ENCODE results near the gene LIMS2. TPM values are rescaled to one million over a fixed set of nuclear protein-coding genes. Genes with fewer than 3 reads are reported as not detected.
A peak's percentile ranks its signal among the peaks of the same experiment; 100 is the strongest.

Gene LIMS2
- polyA plus RNA-seq, 2 of the 4 experiments (the other 2 are of a cell fraction) = 1.2 to 6.1 TPM

GRCh38 chr2:127713562-127713961, 38.2 kb upstream of the LIMS2 start:
- no peak for DNase-seq (ENCODE audit: low read depth in 1 of 2, low spot score in 1 of 2)
- H3K4me3 ChIP-seq = no peak overlapping the region
- H3K27ac ChIP-seq = no peak overlapping the region
- ChIA-PET POLR2A (no interaction called here), CTCF (interaction anchor here (1.1 kb wide), 2 partner anchors 8 to 15 kb away, joined by 3 to 4 read pairs; no protein-coding TSS in a partner anchor)
- FAIRE-seq = no peak
- WGBS (ENCODE audit: missing lambda C conversion rate) = 96% methylated on average over 25 of the region's 25 CpGs
- TF ChIP-seq POLR2AphosphoS2 (conservative IDR thresholded peaks at IDR 0.05; ENCODE audit: low read length) (no peak), TFCP2L1 (CRISPR knock-in tag; IDR thresholded peaks at IDR 0.05) (no peak), PHF8 (IDR thresholded peaks at IDR 0.05; ENCODE audit: borderline replicate concordance, low read depth) (no peak), HMGXB4 (CRISPR knock-in tag; IDR thresholded peaks at IDR 0.05; ENCODE audit: borderline replicate concordance) (no peak), EHF (CRISPR knock-in tag; IDR thresholded peaks at IDR 0.05) (no peak), BCL3 (IDR thresholded peaks at IDR 0.05) (no peak), RAD21 (conservative IDR thresholded peaks at IDR 0.05 in 1 of 2, IDR thresholded peaks at IDR 0.05 in 1 of 2) (no peak), USF2 (IDR thresholded peaks at IDR 0.05) (no peak), HDAC2 (IDR thresholded peaks at IDR 0.05) (no peak), KDM1A (IDR thresholded peaks at IDR 0.05; ENCODE audit: low read depth) (no peak), ZC3H11A (IDR thresholded peaks at IDR 0.05) (no peak)
- no peaks in the 10 kb centered on the region for H3K4me1 ChIP-seq
- H3K9me3 ChIP-seq = no peaks in the 10 kb centered on the region
- ATAC-seq = no peak
- no peak overlapping the region for H3K4me2 ChIP-seq

GRCh38 chr2:127712999-127713398, 37.7 kb upstream of the LIMS2 start:
- POLR2A ChIA-PET = no interaction called here
- H3K9me3 ChIP-seq = no peaks in the 10 kb centered on the region
- WGBS (ENCODE audit: missing lambda C conversion rate) = 77% methylated on average over 2 of the region's 2 CpGs
- FAIRE-seq = no peak
- no peak overlapping the region for H3K4me3 ChIP-seq
- DNase-seq (ENCODE audit: low read depth in 1 of 2, low spot score in 1 of 2) = no peak
- H3K4me2 ChIP-seq = no peak overlapping the region
- CTCF ChIA-PET = interaction anchor here (1.1 to 1.5 kb wide), 2 partner anchors 10 to 16 kb away, joined by 3 to 7 read pairs; no protein-coding TSS in a partner anchor
- ATAC-seq = no peak
- H3K27ac ChIP-seq = no peak overlapping the region
- no peak for TF ChIP-seq HOXA7 (CRISPR knock-in tag; IDR thresholded peaks at IDR 0.05)
- H3K4me1 ChIP-seq = no peaks in the 10 kb centered on the region

GRCh38 chr2:127709336-127709735, 34.0 kb upstream of the LIMS2 start:
- POLR2A ChIA-PET = no interaction called here
- DNase-seq (ENCODE audit: low read depth in 1 of 2, low spot score in 1 of 2) = no peak
- H3K9me3 ChIP-seq = no peaks in the 10 kb centered on the region
- 92% methylated on average over 13 of the region's 13 CpGs for WGBS (ENCODE audit: missing lambda C conversion rate)
- no peak for FAIRE-seq
- CTCF ChIA-PET = no interaction called here
- TF ChIP-seq KDM5A (IDR thresholded peaks at IDR 0.05) = no peak
- TF ChIP-seq HOXB5 (CRISPR knock-in tag; IDR thresholded peaks at IDR 0.05) = no peak
- no peak for TF ChIP-seq PHF8 (IDR thresholded peaks at IDR 0.05; ENCODE audit: borderline replicate concordance, low read depth)
- no peak for TF ChIP-seq RFX5 (IDR thresholded peaks at IDR 0.05)
- no peaks in the 10 kb centered on the region for H3K4me1 ChIP-seq
- H3K27ac ChIP-seq = no peak overlapping the region
- no peak for ATAC-seq
- no peak overlapping the region for H3K4me2 ChIP-seq
- H3K4me3 ChIP-seq = no peak overlapping the region

- FAIRE-seq (no peak), DNase-seq (ENCODE audit: low read depth in 1 of 2, low spot score in 1 of 2) (no peak), ATAC-seq (peak; percentile 19 to 20; a peak in 3 of 6 replicates)
- no peak overlapping the region for H3K4me3 ChIP-seq
- WGBS (ENCODE audit: missing lambda C conversion rate) = 89% methylated on average over 9 of the region's 9 CpGs
- ChIA-PET POLR2A (interaction anchor here (0.5 kb wide), 1 partner anchor 101 kb away, joined by 3 read pairs; no protein-coding TSS in a partner anchor), CTCF (no interaction called here)
- no peak overlapping the region for H3K4me2 ChIP-seq
- H3K27ac ChIP-seq = no peak overlapping the region
- peaks cover 9% of the 10 kb centered on the region for H3K4me1 ChIP-seq
- H3K9me3 ChIP-seq = no peaks in the 10 kb centered on the region
- TF ChIP-seq HOXB5 (CRISPR knock-in tag; IDR thresholded peaks at IDR 0.05) (no peak), CBX8 (IDR thresholded peaks at IDR 0.05) (no peak), NFE2L2 (conservative IDR thresholded peaks at IDR 0.05; ENCODE audit: low read length) (no peak), HOXA7 (CRISPR knock-in tag; IDR thresholded peaks at IDR 0.05) (no peak), ZSCAN20 (CRISPR knock-in tag; IDR thresholded peaks at IDR 0.05) (no peak), PBX3 (IDR thresholded peaks at IDR 0.05) (no peak), HES2 (IDR thresholded peaks at IDR 0.05) (no peak), RARB (CRISPR knock-in tag; IDR thresholded peaks at IDR 0.05) (no peak), NPAS2 (CRISPR knock-in tag; IDR thresholded peaks at IDR 0.05; ENCODE audit: borderline replicate concordance) (no peak), CHD2 (IDR thresholded peaks at IDR 0.05; ENCODE audit: low read length, partially characterized antibody) (no peak), MAX (IDR thresholded peaks at IDR 0.05) (no peak), CEBPB (IDR thresholded peaks at IDR 0.05) (no peak), FOXS1 (CRISPR knock-in tag; IDR thresholded peaks at IDR 0.05) (no peak)
Measured at GRCh38 chr2:127707890-127708648, 32.7 kb upstream of the LIMS2 start.
